Hippocampal formation (tissue), 2 donors: ENCODE data around the gene SULF2.

Experiments
- DNase-seq, 2 donors: peaks; one replicate each; lab custom pipeline; 2025; lab: John Stamatoyannopoulos, UW

The SULF2 gene

GRCh38 chr20:47711046-47711752, 74.1 kb downstream of the SULF2 start:
- DNase-seq, result no peak

DNA sequence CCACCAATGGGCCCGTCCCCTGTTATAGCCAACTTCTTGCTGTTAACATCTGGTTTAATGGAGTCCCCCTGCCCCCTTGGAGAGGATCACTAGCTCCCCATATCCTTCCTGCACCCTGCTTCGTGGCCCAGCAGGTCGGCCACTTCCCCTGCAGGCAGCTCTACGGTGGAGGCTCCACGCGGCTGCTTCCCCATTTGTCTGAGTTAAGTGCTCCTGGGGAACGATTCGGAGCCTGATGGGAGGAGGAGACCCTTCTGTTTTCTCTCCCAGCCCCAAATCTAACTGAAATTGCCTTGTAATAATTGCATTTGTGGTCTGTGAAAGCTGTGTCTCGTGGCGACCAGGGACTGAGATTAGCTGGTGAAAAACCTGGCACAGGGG, 74.6 kb downstream of the SULF2 start:
- DNase-seq, result no peak

DNA sequence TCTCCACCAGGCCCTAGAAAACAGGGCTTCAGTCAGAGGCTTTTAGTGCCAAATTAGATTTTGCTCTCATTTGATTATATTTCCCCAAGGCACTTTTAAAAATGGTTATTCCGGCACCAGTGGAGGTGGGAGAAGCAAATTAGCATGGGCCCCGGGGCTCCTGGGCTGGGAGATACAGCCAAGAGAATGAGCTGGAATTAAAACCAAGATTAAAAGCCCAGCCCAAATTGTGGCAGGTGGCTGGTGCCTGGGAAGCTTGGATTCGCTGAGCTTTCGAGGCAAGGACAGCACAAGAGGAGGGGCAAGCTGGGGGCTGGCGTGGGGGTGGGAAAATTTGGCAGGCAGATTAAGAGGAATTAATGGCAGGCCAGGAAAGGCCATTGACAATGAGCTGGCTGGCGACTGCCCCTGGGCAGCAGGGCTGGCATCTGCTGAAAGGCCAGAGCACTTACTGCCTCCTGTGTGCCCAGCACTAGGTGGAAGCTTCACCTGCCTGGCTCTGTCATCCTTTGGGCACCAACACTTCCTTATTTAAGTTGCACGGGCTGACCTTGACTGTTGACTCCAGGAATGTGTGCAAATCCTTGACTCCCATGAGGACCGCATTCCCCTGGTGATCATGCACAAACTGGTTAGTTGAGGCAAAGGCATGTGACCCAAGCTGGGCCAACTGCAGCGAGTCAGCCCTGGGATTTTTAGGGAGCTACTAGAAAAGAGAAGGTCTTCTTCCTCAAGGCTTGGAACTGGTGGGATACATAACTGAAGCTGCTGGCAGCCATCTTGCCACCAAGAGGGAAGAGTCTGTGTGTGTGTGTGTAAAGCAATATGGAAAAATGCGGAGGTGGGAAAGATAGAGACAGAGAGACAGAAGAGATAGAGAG, 76.1 kb downstream of the SULF2 start:
- no peak for DNase-seq

DNA sequence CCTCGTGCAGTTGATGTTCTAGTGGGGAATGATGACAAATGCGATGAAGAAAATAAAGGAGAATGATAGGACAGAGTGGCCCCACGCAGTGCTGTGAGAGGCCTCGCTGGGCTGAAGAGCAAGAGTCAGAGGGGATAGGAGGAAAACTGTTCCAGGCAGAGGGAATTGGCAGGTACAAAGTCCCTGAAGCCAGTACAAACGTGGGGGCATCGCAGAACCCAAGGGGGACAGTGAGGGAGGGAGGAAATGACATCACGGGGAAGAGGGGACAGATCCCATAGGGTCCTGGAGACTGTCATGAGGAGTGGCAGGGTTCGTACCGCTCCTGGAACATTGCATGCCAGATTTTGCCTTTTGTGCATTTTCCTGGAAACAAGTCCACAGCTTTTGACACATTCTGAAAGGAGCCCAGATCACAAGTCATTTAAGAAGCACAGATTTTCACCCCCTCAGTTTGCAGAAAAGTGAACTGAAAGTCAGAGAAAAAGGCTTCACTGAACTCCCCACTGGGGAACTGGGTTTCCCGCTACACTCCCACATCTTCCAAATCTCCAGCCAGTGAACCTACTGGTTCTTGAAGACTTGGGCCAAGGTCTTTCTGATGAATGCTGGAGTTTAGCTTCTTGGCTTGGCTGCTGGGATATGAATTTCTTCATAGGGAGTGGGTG, 77.0 kb downstream of the SULF2 start:
- no peak for DNase-seq

GRCh38 chr20:47706345-47706744, 78.9 kb downstream of the SULF2 start:
- DNase-seq, result no peak

DNA sequence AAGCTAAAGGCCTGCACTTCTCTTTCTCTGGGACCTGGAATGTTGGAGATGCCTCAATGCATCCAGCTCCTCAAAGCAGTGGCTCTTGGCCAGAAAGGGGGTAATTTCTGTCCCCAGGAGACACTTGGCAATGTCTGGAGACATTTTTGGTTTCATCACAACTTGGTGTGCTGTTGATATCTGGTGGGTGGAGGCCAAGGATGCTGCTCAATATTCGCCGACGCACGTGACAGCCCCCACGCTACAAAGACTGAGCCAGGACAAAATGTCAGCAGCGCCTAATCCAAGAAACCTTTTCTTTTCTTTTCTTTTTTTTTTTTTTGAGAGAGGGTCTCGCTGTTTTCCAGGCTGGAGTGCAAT, 79.8 kb downstream of the SULF2 start:
- DNase-seq, result no peak

DNA sequence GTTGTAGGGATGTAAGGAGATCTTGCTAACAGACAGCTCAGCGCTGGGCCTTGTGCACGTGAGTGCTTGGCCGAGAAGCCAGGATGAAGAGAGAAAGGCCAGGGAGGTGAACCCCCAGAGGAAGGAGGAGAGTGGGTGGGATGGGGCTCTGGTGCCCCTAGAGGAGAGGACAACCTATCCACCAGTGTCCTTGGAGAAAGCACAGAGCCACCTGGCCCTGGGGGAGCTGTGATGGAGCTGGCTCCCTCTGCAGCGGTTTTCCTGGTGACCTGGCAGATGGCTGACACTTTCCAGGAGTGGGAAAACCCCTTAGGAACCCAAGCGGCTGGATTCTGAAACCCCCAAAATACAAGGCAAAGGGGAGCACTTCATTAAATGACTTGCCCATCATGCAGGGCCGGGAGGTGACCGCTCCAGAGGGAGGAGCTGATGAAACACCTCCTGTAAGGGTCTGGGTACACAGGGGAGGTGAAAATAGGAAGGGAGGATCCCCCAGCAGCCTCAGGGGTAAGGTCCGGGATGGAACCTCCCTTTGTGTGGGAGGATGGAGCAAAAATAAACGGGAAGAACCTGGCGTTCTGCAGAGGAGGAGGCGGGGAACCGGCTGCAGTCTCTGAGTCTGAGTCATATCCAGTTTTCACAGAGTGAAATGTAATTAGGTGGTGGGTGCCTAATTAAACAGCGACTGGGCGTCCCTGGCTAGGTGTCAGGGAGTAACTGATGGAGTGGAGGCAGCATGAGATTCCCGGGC, 80.4 kb downstream of the SULF2 start:
- DNase-seq, result no peak

DNA sequence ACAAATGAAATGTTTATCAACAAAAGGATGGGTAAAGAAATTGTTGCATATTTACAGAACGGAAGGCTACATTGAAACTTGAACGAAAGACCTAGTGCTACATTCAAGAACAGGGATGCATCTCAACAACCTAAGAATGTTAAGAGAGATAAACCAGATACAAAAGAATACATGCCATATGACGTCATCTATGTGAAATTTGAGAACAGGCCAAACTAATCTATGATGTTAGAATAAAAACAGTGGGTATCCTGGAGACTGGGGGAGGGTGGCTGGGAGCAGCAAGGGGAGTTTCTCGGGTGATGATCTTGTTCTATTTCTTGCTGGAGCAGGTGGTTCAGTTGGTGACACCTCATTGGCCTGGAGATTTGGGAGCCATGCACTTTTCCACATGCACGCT, 81.5 kb downstream of the SULF2 start:
- DNase-seq, result no peak

DNA sequence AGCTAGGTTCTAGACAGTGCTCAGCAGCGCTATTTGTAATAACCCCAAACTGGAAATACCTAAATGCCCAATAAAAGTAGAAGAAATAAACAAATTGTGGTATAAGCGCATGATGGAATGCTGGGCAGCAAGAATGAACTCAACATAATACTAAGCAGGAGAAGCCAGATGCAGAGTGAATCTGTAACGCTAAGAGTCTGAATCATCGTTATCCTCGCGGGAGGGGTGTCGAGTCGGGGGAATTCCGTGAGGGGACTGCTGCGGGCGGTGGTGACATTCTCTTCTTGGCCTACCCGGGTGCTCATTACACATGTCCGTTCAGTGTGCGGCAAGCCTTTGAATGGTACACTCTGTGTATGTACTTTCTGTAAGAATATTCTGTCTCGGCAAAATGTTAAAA, 83.7 kb downstream of the SULF2 start:
- no peak for DNase-seq

- no peak for DNase-seq
Observed at GRCh38 chr20:47700327-47700726, 85.0 kb downstream of the SULF2 start.

- DNase-seq, result no peak
Observed at GRCh38 chr20:47699818-47700217, 85.5 kb downstream of the SULF2 start.

- no peak for DNase-seq
Observed at GRCh38 chr20:47698142-47698541, 87.1 kb downstream of the SULF2 start.

DNA sequence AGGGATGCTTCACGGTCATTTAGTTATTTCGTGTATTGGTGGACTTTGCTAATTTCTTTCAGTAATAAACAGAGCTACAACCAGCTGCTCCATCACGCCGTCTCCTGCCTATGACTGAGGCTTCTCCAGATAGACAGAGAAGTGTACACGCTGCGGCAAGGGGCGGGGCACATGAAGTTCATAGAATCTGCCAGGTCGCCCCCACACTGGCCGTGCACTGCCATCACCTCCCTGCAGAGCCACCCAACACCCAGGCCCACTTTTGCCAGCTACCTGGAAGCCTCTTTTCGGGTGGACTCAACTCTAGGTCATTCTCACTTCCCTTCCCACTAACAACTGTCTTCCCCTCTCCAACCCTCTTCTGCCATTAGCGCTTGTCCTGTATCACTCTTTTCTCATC, 88.4 kb downstream of the SULF2 start:
- no peak for DNase-seq

DNA sequence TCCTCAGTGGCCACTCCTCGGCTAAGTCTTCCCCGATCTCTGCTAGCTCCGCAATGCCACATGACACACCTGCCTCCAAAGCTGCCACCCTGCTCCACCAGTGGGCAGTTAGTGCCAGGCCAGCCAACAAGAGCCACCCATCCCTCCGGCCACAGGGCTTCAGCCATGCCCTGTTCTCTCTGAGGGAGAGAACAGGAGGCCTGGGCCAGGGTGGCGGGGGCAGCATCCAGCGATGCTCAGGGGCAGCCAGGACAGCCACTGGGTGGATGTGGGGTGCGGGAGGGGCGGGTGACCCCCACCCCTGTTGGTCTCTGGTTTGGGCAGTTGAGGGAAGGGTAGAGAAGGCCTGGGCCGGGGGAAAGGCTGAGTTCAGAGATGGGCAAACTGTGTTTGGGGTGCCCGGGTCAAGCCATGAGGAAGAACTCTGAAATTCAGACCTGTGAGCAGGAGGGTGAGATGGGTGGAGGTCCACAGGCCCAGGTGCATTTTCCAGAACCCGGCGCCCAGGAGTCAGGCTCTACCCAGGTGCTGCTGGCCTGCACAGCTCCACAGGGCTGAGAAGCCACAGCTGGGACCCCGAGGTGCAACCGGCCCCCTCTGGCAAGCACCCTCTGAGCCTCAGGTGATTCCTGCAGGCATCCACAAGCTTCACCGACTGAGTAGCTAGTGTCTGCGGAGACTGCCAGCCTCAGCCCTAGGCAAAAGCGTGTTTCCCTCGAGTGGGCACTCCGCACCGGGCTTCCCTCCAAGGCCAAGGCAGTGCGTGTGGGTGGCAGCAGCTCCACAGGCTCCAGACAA, 91.1 kb downstream of the SULF2 start:
- no peak for DNase-seq

DNA sequence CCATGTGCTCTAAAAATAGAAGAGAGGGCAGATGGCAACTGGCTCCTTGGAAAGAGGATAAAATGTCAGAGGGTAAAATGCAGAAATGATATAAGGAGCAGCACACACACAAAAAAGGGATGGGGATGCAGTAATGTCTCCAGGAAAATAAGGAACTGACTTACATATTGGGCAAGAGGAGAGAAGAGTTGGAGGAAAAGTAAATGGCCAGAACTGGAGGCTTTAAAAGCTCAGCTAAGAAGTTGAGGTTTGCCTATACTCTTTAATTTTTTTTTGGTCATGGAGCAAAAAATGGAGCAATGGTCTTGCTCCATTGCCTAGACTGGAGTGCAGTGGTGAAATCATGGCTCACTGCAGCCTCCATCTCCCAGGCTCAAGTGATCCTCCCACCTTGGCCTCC, 93.7 kb downstream of the SULF2 start:
- no peak for DNase-seq

GRCh38 chr20:47689731-47690130, 95.5 kb downstream of the SULF2 start:
- no peak for DNase-seq

DNA sequence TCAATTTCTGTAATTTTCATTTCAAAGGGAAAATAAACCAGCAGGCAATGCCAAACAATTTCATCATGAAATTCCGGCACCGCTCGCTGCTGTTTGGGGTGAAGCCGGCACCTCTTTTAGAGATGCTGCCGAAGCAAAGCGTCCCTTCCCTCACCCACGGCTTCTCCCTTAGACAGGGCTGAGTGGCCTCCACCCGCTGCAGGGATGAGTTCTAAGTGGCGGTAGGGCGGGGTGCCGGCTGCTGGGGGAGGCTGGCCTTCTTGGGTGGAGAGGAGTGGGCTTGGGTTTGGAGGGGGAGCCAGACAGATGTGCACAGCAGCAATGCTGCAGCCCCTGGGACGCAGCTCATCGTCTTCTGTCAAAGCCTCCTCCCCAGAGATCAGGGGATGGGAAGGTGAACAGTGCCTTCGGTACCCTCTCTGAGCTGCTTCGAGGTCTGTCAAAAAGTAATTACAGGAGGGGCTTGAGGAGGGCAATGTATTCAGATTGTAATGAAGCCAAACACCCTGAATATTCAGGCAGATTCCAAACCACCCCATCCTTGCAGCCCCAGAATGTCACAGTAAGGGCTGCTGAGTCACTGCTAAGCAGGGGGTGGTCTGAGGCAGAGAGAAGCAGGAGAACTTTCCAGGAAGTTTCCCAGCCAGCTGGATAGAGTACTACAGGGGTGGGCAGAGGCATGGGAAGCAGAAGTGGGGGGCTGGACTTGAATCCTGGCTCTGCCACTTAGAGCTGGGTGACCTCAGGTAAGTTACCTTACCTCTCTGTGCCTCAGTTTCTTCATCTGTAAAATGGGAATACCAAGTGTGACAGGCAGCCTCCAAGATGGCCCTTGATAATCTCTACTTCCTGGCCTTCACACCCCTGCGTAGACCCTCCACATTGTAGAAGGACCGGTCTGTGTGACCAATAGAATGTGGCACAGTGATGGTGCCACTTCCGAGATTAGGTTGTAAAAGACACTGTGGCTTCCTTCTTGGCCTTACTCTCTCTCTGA, 96.6 kb downstream of the SULF2 start:
- no peak for DNase-seq

GRCh38 chr20:47687095-47687987, 97.9 kb downstream of the SULF2 start:
- DNase-seq, result no peak

- DNase-seq, result no peak
Observed at GRCh38 chr20:47686545-47686944, 98.7 kb downstream of the SULF2 start.
